Tibial nerve (tissue), 4 donors: ENCODE measurements around the gene HOXB7. TPM values are rescaled to one million over a fixed set of nuclear protein-coding genes. Genes with fewer than 3 reads are reported as not detected.

Source experiments
- DNase-seq, 2 donors: peaks; one replicate each; pipeline ENCODE4 v3.0.0-alpha.2; 2019; ENCODE audit warnings: low spot score in 2 of 2
- H3K27ac ChIP-seq, 4 donors: fragments of 200-600 bp; sonication (generic) in 3 of 4; one replicate each; pipeline ENCODE4 v1.5.1; 2017 to 2019; ENCODE audit warnings: mild to moderate bottlenecking in 1 of 4
- H3K27me3 ChIP-seq, 2 donors: fragments of 200-600 bp; sonication (generic) in 1 of 2; one replicate each; pipeline versions ENCODE4 v1.5.1 to v1.6.0; 2017 to 2019
- H3K36me3 ChIP-seq, 3 donors: fragments of 200-600 bp; sonication (generic); one replicate each; pipeline ENCODE4 v1.5.1; 2018 to 2019
- H3K4me1 ChIP-seq, 4 donors: fragments of 200-600 bp; sonication (generic) in 3 of 4; one replicate each; pipeline ENCODE4 v1.5.1; 2017 to 2019
- H3K4me3 ChIP-seq, 4 donors: fragments of 200-600 bp; sonication (generic) in 3 of 4; one replicate each; pipeline ENCODE4 v1.5.1; 2017 to 2019; ENCODE audit warnings: mild to moderate bottlenecking in 1 of 4, moderate library complexity in 1 of 4
- H3K9me3 ChIP-seq, 4 donors: fragments of 200-600 bp; sonication (generic) in 3 of 4; one replicate each; pipeline ENCODE4 v1.5.1; 2017 to 2019
- EP300 ChIP-seq, 2 donors: sonication (generic); formaldehyde crosslinking; IDR thresholded peaks; one replicate each; pipeline ENCODE4 v1.6.1; 2017; ENCODE audit warnings: antibody characterized with exemption in 2 of 2, mild to moderate bottlenecking in 1 of 2
- POLR2A ChIP-seq, 2 donors: fragments of 450-650 bp; IDR thresholded peaks; one replicate each; pipeline ENCODE4 v1.6.1; 2017; ENCODE audit warnings: antibody characterized with exemption in 2 of 2, mild to moderate bottlenecking in 2 of 2, moderate library complexity in 2 of 2
- whole genome bisulfite sequencing, 2 donors: methylation state at CpG; one replicate each; pipeline ENCODE4 v1.1.5; 2018; 5-methylcytosine and 5-hydroxymethylcytosine counted together
- total RNA-seq, 4 donors: library from RNA; depleted of rRNA; stranded (reverse); fragments of >200 nt; gene quantifications; one replicate each; pipeline ENCODE4 v1.1.0, GENCODE V29; 2016
- TF ChIP-seq, protein P1 (sequence below), 5 experiments: fragments of 200-600 bp in 3 of 5; fragments of 450-650 bp in 2 of 5; sonication (generic) in 3 of 5; IDR thresholded peaks; one replicate each; pipeline ENCODE4 v1.5.1; 2016 to 2019; ENCODE audit warnings: antibody characterized with exemption in 5 of 5, mild to moderate bottlenecking in 3 of 5, moderate library complexity in 2 of 5

Gene HOXB7
- total RNA-seq, 4 donors from 2014 or later: 1.8 to 4.0 (median 2.3) TPM

DNA sequence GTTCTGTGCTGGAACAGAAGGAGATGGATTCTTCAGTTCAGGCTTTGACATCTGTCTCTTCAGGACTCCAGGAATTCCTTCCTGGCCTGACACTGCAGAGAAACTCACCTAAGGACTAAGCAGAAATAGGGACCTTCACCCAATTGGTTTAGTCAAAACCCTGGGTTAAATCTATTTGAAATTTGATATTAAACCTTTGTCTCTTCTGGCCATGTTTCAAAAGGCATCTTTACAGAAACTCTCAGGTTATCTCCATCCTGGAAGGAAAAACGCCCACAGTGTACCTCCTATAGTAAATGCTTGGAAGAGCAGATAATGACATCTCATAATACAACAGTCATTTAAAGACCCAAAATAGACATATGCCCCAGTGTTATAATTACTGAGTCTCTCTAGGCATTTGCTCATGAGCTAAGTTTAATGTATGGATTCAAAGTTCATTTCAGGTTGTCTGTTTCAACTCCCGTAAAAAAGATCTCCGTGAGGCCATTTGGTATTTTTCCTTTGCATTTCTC, 27.1 kb downstream of the HOXB7 start:
- Histone ChIP-seq H3K9me3 (no peaks in the 10 kb centered on the region), H3K36me3 (no peaks in the 10 kb centered on the region), H3K27ac (no peak overlapping the region), H3K4me1 (peaks cover 0 to 56% (median 16%) of the 10 kb centered on the region in 4 donors), H3K27me3 (peaks cover 0 to 100% of the 10 kb centered on the region in 2 donors), H3K4me3 (no peak overlapping the region)
- 56 to 76% methylated on average over 3 of the region's 3 CpGs for WGBS, 2 donors
- DNase-seq: no peak
- TF ChIP-seq EP300 (IDR thresholded peaks at IDR 0.05) (no peak), POLR2A (IDR thresholded peaks at IDR 0.05) (no peak)
- TF ChIP-seq, protein P1, sequence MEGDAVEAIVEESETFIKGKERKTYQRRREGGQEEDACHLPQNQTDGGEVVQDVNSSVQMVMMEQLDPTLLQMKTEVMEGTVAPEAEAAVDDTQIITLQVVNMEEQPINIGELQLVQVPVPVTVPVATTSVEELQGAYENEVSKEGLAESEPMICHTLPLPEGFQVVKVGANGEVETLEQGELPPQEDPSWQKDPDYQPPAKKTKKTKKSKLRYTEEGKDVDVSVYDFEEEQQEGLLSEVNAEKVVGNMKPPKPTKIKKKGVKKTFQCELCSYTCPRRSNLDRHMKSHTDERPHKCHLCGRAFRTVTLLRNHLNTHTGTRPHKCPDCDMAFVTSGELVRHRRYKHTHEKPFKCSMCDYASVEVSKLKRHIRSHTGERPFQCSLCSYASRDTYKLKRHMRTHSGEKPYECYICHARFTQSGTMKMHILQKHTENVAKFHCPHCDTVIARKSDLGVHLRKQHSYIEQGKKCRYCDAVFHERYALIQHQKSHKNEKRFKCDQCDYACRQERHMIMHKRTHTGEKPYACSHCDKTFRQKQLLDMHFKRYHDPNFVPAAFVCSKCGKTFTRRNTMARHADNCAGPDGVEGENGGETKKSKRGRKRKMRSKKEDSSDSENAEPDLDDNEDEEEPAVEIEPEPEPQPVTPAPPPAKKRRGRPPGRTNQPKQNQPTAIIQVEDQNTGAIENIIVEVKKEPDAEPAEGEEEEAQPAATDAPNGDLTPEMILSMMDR (IDR thresholded peaks at IDR 0.05): no peak

DNA sequence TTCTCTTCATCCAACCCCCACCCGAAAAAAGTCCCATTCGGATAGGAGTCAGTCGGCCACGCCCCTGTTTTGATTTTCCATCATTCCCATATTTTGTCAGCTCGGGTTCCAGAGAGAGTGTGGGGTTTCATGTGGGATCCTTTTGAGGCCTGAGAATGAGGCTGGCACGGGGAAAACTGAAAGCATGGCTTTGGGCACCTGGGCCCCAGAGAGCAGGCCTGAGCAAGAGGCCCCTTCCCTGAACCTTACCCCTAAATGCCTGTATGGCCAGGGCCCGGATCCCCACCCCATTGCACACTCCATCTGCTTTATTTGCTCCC, 28.1 kb downstream of the HOXB7 start:
- Histone ChIP-seq H3K9me3 (no peaks in the 10 kb centered on the region), H3K27me3 (peaks cover 0 to 98% of the 10 kb centered on the region in 2 donors), H3K27ac (peak overlapping the region in 3 of 4 donors; percentile 71 to 81 (median 75)), H3K4me1 (peaks cover 0 to 63% (median 17%) of the 10 kb centered on the region in 4 donors), H3K36me3 (no peaks in the 10 kb centered on the region), H3K4me3 (peak overlapping the region in 2 of 4 donors; percentile 38 to 51)
- TF ChIP-seq, protein P1 (IDR thresholded peaks at IDR 0.05): no peak
- no peak for TF ChIP-seq EP300 (IDR thresholded peaks at IDR 0.05)
- TF ChIP-seq POLR2A (IDR thresholded peaks at IDR 0.05): no peak
- DNase-seq: no peak
- 31 to 46% methylated on average over 7 of the region's 7 CpGs for WGBS, 2 donors

DNA sequence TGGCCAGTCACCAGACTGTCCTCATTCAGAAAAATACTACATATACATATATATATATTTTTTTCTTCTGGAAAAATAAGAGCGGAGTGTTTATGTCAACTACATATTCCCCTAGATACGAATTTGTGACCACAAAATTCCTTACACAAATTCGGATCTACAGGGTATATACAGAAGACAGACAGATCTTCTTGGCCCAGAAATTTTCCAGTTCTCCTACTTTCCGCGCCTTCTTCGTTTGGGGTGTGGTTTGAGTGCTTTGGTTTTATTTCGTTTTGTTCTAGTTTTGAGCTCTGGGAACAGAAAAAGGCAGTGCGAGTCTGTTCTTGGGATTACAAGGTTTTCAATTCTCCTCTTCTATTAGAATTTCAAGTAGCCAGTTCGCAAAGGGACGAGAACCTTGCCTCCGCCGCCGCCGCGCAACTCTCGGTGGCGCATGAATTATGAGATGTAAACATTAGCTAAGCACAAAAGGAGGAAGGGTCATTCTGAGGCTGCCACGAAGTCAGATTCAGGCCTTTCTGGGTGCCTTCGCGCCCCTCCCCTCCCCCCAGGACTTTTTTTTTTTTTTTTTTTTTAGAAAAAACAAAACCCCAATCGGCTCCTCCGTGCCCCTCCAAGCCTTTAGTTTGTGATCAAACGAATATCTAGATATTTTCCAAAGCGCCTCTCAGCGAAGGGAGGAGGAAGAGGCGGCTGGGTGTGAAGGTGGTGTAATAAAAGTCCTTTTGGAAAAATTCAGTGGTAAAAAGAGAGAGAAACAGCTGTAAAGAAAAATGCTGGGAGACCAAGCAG, 30.9 kb downstream of the HOXB7 start:
- no peaks in the 10 kb centered on the region for H3K9me3 ChIP-seq
- WGBS, 2 donors: 49 to 50% methylated on average over 26 of the region's 26 CpGs
- peaks cover 0 to 61% (median 18%) of the 10 kb centered on the region in 4 donors for H3K4me1 ChIP-seq
- no peak for DNase-seq
- peak overlapping the region in 2 of 4 donors; percentile 75 to 81 for H3K27ac ChIP-seq
- TF ChIP-seq, protein P1 (IDR thresholded peaks at IDR 0.05): no peak
- TF ChIP-seq EP300 (IDR thresholded peaks at IDR 0.05) (no peak), POLR2A (IDR thresholded peaks at IDR 0.05) (no peak)
- H3K27me3 ChIP-seq: peaks cover 0 to 98% of the 10 kb centered on the region in 2 donors
- H3K36me3 ChIP-seq: no peaks in the 10 kb centered on the region
- H3K4me3 ChIP-seq: no peak overlapping the region

DNA sequence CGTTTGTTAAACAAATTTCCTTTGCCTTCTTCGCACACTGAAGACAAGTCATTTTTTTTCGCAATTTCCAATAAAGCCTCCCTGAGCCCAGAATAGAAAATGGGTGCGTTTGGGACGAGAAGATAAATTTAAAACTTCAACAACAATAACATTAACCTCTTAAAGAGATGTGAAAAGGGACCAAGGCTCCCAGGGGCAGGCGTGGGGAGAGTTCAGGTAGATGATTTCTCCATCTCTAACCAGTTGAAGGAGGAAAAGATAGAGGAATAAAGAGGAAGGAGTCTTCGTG, 31.4 kb downstream of the HOXB7 start:
- H3K27me3 ChIP-seq: peaks cover 0 to 98% of the 10 kb centered on the region in 2 donors
- TF ChIP-seq EP300 (IDR thresholded peaks at IDR 0.05): no peak
- TF ChIP-seq, protein P1 (IDR thresholded peaks at IDR 0.05): no peak
- TF ChIP-seq POLR2A (IDR thresholded peaks at IDR 0.05): no peak
- no peak for DNase-seq
- peak overlapping the region in 1 of 4 donors; percentile 58 for H3K4me3 ChIP-seq
- no peaks in the 10 kb centered on the region for H3K9me3 ChIP-seq
- no peaks in the 10 kb centered on the region for H3K36me3 ChIP-seq
- 39 to 47% methylated on average over 7 of the region's 7 CpGs for WGBS, 2 donors
- H3K27ac ChIP-seq: peak overlapping the region in 1 of 4 donors; percentile 52
- peaks cover 0 to 61% (median 16%) of the 10 kb centered on the region in 4 donors for H3K4me1 ChIP-seq
